NB4 (cell line): ENCODE results near the gene F7.

Source experiments
- CTCF ChIP-seq: IDR thresholded peaks from one replicate; pipeline ENCODE4 v1.5.1; 2012; ENCODE audit warnings: low read depth, low read length
- MAX ChIP-seq: IDR thresholded peaks from 2 replicates; pipeline ENCODE4 v1.6.1; 2011; ENCODE audit warnings: low read depth, low read length
- MYC ChIP-seq: IDR thresholded peaks from 2 replicates; pipeline ENCODE4 v1.6.1; 2011; ENCODE audit warnings: low read depth, low read length
- POLR2A ChIP-seq: IDR thresholded peaks from 2 replicates; pipeline ENCODE4 v1.6.1; 2011; ENCODE audit warnings: mild to moderate bottlenecking; ENCODE audit not compliant: insufficient read length; ENCODE audit errors: extremely low read depth

- no peak for TF ChIP-seq CTCF
- no peak for TF ChIP-seq POLR2A
- TF ChIP-seq MAX = no peak
- no peak for TF ChIP-seq MYC
Observed at GRCh38 chr13:113117335-113117872, 11.8 kb downstream of the F7 start.
